ENCODE measurements around the gene ZDHHC4. TPM values are rescaled to one million over a fixed set of nuclear protein-coding genes. Genes with fewer than 3 reads are reported as not detected.

The ZDHHC4 gene
- total RNA-seq (ENCODE audit: low replicate concordance) = 62.0 and 67.9 TPM in 2 replicates
- long read RNA-seq, transcript ZDHHC4-205 (8 exons, 1,552 nt) = minor isoform, 7 of 138 reads
- long read RNA-seq, transcript ZDHHC4-206 (8 exons, 1,348 nt) = minor isoform, 23 of 138 reads
- long read RNA-seq, transcript ZDHHC4-201 (8 exons, 1,259 nt) = major isoform, 76 of 138 reads
- long read RNA-seq, partial matches to known transcripts = 14 of 138 reads
- long read RNA-seq, other reads (novel, unspliced or antisense) = 16 of 138 reads

GRCh38 chr7:6577369-6578113 is at the start of gene ZDHHC4:
Gene ZDHHC4 (plus strand): TSS chr7:6577454. CDS start chr7:6580562, 3,108 bp downstream.
- peaks cover 3% of the 10 kb centered on the region for H3K27me3 Mint-ChIP-seq

GRCh38 chr7:6528401-6529130 is 48.7 kb upstream of the ZDHHC4 start:
- no peak for TF ChIP-seq CTCF (conservative IDR thresholded peaks at IDR 0.05)
- no peaks in the 10 kb centered on the region for H3K4me1 Mint-ChIP-seq (ENCODE audit: unreplicated experiment)
- H3K36me3 Mint-ChIP-seq = no peaks in the 10 kb centered on the region
- no peak for DNase-seq (ENCODE audit: extremely low spot score, unreplicated experiment)
- no peak overlapping the region for H3K27ac Mint-ChIP-seq
- no peaks in the 10 kb centered on the region for H3K9me3 Mint-ChIP-seq
- peak overlapping the region; percentile 47 for H3K4me3 Mint-ChIP-seq
- peaks cover 84% of the 10 kb centered on the region for H3K27me3 Mint-ChIP-seq

More at GRCh38 chr7:6577369-6578113, at the start of gene ZDHHC4:
- no peaks in the 10 kb centered on the region for H3K9me3 Mint-ChIP-seq
- H3K4me1 Mint-ChIP-seq (ENCODE audit: unreplicated experiment) = peaks cover 10% of the 10 kb centered on the region
- H3K36me3 Mint-ChIP-seq = peaks cover 16% of the 10 kb centered on the region
- H3K4me3 Mint-ChIP-seq = peak within 1 kb of the TSS; percentile 93
- TF ChIP-seq CTCF (conservative IDR thresholded peaks at IDR 0.05) = no peak
- peak within 1 kb of the TSS; percentile 91 for H3K27ac Mint-ChIP-seq
- peak; percentile 86 for DNase-seq (ENCODE audit: extremely low spot score, unreplicated experiment)

GRCh38 chr7:6529643-6530042 is 47.6 kb upstream of the ZDHHC4 start:
- H3K9me3 Mint-ChIP-seq = no peaks in the 10 kb centered on the region
- no peak for TF ChIP-seq CTCF (conservative IDR thresholded peaks at IDR 0.05)
- DNase-seq (ENCODE audit: extremely low spot score, unreplicated experiment) = no peak
- no peak overlapping the region for H3K27ac Mint-ChIP-seq
- H3K4me1 Mint-ChIP-seq (ENCODE audit: unreplicated experiment) = no peaks in the 10 kb centered on the region
- no peaks in the 10 kb centered on the region for H3K36me3 Mint-ChIP-seq
- peak overlapping the region; percentile 31 for H3K4me3 Mint-ChIP-seq
- H3K27me3 Mint-ChIP-seq = peaks cover 84% of the 10 kb centered on the region

GRCh38 chr7:6530626-6531491 is 46.4 kb upstream of the ZDHHC4 start:
- Mint-ChIP-seq H3K4me1 (ENCODE audit: unreplicated experiment) (no peaks in the 10 kb centered on the region), H3K27ac (no peak overlapping the region), H3K9me3 (no peaks in the 10 kb centered on the region), H3K4me3 (peak overlapping the region; percentile 77), H3K27me3 (peaks cover 91% of the 10 kb centered on the region), H3K36me3 (no peaks in the 10 kb centered on the region)
- TF ChIP-seq CTCF (conservative IDR thresholded peaks at IDR 0.05) = no peak
- DNase-seq (ENCODE audit: extremely low spot score, unreplicated experiment) = no peak
